HUES6 (cell line): Measurements from ENCODE around the gene CST9.
"Not testable (repeated sequence)": the region's sequence is repeated elsewhere in the genome, so short reads cannot be mapped to it uniquely, and the experiment has no call there.

Experiments used
- H3K27ac ChIP-seq: 2 replicates; pipeline ENCODE4 v1.7.0; 2013; ENCODE audit warnings: low read depth, mild to moderate bottlenecking, low read length, inconsistent platforms
- H3K27me3 ChIP-seq: 2 replicates; pipeline ENCODE4 v1.6.1; 2013; ENCODE audit warnings: low read length; ENCODE audit not compliant: control insufficient read depth, insufficient read depth
- H3K36me3 ChIP-seq: 2 replicates; pipeline ENCODE4 v1.6.1; 2013; ENCODE audit warnings: low read length; ENCODE audit not compliant: control insufficient read depth, insufficient read depth
- H3K4me1 ChIP-seq: 2 replicates; pipeline ENCODE4 v1.6.1; 2013; ENCODE audit warnings: low read length; ENCODE audit not compliant: control insufficient read depth, insufficient read depth
- H3K4me3 ChIP-seq: 2 replicates; pipeline ENCODE4 v1.5.1; 2013; ENCODE audit warnings: low read depth, low read length
- H3K9ac ChIP-seq: one replicate; pipeline ENCODE4 v1.6.1; 2013; ENCODE audit warnings: mild to moderate bottlenecking, low read length
- H3K9me3 ChIP-seq: 2 replicates; pipeline ENCODE4 v1.6.1; 2013; ENCODE audit warnings: low read depth, low read length; ENCODE audit not compliant: control insufficient read depth, insufficient read depth

Gene CST9

GRCh38 chr20:23622401-23622800, 16.7 kb upstream of the CST9 start:
- peaks cover 19% of the 10 kb centered on the region for H3K4me1 ChIP-seq
- not testable (repeated sequence) for H3K27ac ChIP-seq, H3K27me3 ChIP-seq, H3K9ac ChIP-seq, H3K4me3 ChIP-seq, H3K36me3 ChIP-seq, H3K9me3 ChIP-seq

- H3K4me1 ChIP-seq = peaks cover 14% of the 10 kb centered on the region
- not testable (repeated sequence) for H3K9me3 ChIP-seq, H3K4me3 ChIP-seq, H3K36me3 ChIP-seq, H3K27ac ChIP-seq, H3K27me3 ChIP-seq, H3K9ac ChIP-seq
Observed at GRCh38 chr20:23620670-23621386, 15.1 kb upstream of the CST9 start.

DNA sequence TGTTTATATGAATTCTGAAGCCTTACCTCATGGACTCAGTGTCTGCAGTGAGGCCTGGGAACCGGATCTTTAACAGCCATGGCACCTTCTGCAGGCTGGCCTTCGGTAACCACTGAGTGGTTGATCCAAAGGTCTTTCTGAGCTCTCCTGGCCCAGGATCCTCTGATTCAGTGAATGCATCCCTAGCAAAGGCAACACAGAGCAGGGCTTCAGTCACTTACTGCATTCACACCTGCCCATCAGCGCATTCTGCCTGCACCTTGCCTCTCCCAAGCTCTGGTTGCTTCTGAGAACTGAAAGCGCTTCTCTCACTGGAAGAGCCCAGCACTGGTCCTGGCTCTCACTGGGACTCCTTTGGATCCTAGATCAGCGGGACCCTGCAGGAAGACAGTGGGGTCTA, 8.4 kb upstream of the CST9 start:
- Histone ChIP-seq H3K9ac (no peak overlapping the region), H3K36me3 (no peaks in the 10 kb centered on the region), H3K4me3 (no peak overlapping the region), H3K27me3 (no peaks in the 10 kb centered on the region), H3K9me3 (no peaks in the 10 kb centered on the region), H3K4me1 (peaks cover 3% of the 10 kb centered on the region; the same call in 1 of the 2 replicates), H3K27ac (no peak overlapping the region)

DNA sequence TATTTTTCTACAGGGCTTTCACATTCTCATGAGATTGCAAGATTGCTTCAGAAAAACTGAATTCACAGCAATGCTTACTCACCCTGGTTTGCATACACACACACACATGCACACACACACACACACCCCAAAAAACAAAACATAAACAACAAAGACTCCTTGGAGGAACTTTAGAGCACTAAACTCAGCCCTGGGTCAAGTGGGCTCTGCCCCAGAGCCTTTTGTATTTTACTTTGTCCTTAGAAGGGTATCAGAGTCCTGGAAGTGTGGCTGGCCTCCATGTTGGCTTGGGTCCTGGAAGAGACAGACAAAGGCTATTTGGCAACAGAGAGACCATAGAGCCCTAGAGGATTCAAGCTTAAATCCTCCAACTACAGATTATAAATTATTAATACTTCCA, 8.0 kb upstream of the CST9 start:
- H3K27ac ChIP-seq = no peak overlapping the region
- H3K9ac ChIP-seq = no peak overlapping the region
- H3K9me3 ChIP-seq = no peaks in the 10 kb centered on the region
- H3K27me3 ChIP-seq = no peaks in the 10 kb centered on the region
- H3K36me3 ChIP-seq = no peaks in the 10 kb centered on the region
- H3K4me3 ChIP-seq = no peak overlapping the region
- H3K4me1 ChIP-seq = peaks cover 6% of the 10 kb centered on the region

- Histone ChIP-seq H3K36me3 (no peaks in the 10 kb centered on the region), H3K27me3 (no peaks in the 10 kb centered on the region), H3K4me1 (peaks cover 13% of the 10 kb centered on the region), H3K4me3 (no peak overlapping the region), H3K27ac (no peak overlapping the region), H3K9me3 (no peaks in the 10 kb centered on the region), H3K9ac (no peak overlapping the region)
Observed at GRCh38 chr20:23612396-23612795, 6.7 kb upstream of the CST9 start.

GRCh38 chr20:23609486-23610109, 3.9 kb upstream of the CST9 start:
- Histone ChIP-seq H3K9me3 (no peaks in the 10 kb centered on the region), H3K4me1 (peaks cover 15% of the 10 kb centered on the region), H3K4me3 (no peak overlapping the region), H3K27me3 (no peaks in the 10 kb centered on the region; the same call in 1 of the 2 replicates), H3K9ac (no peak overlapping the region), H3K36me3 (no peaks in the 10 kb centered on the region), H3K27ac (no peak overlapping the region)

DNA sequence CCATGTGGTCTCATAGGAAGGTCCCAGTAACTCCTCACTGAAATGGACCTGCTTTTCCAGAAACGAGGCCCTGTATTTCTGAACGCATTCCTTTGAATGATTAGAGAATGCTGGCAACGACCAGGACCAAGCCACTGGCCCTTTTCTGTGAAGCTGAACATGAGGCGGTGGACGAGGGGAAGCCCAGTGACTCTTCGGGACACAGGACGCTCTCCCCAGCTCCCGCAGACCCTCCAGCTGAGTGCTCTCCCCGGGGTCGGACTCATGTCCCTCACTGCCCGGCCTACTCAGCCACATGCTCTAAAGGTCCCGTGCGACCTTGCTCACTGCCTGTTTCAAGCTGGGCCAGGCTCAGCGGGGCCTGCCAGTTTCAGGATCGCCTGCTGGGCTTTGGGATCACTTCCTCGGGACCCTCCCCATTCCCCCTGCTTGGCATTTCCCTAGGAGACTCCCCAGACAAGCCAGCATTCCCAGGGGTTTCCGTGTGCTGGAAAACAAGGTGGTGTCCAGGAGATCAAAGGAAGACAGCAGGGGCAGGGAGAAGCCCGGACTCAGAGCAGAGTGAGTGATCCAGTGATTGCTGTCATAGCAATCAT, 2.6 kb upstream of the CST9 start:
- Histone ChIP-seq H3K27ac (no peak overlapping the region), H3K4me3 (no peak overlapping the region), H3K36me3 (no peaks in the 10 kb centered on the region), H3K4me1 (peaks cover 15% of the 10 kb centered on the region), H3K9ac (no peak overlapping the region), H3K9me3 (no peaks in the 10 kb centered on the region), H3K27me3 (no peaks in the 10 kb centered on the region; the same call in 1 of the 2 replicates)

- H3K9ac ChIP-seq = no peak overlapping the region
- H3K4me3 ChIP-seq = no peak overlapping the region
- H3K27me3 ChIP-seq = no peaks in the 10 kb centered on the region; the same call in 1 of the 2 replicates
- peaks cover 15% of the 10 kb centered on the region for H3K4me1 ChIP-seq
- no peaks in the 10 kb centered on the region for H3K36me3 ChIP-seq
- H3K27ac ChIP-seq = no peak overlapping the region
- no peaks in the 10 kb centered on the region for H3K9me3 ChIP-seq
Observed at GRCh38 chr20:23607497-23608245, 2.0 kb upstream of the CST9 start.

DNA sequence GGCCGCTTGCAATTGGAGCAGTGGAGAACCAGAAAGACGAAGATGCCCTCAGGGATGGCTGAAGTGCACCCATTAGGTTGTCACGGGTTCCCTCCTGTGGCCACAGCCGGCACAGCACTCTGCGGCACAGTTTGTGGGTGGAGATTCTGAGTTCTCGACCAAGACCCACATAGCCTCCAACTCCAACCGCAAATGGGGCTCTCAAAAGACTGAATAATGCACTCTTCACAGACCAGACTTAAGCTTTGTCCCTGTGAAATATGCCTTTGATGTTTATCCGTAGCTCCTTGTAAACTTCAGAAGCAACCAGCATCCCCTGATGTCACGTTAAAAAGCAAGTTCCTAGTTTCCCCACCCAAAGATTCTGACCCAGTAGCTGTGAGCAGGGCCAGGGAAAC, 934 bp upstream of the CST9 start:
- Histone ChIP-seq H3K9me3 (no peaks in the 10 kb centered on the region), H3K4me3 (no peak overlapping the region), H3K27me3 (no peaks in the 10 kb centered on the region; the same call in 1 of the 2 replicates), H3K9ac (no peak overlapping the region), H3K4me1 (peaks cover 15% of the 10 kb centered on the region), H3K27ac (no peak overlapping the region), H3K36me3 (no peaks in the 10 kb centered on the region)

DNA sequence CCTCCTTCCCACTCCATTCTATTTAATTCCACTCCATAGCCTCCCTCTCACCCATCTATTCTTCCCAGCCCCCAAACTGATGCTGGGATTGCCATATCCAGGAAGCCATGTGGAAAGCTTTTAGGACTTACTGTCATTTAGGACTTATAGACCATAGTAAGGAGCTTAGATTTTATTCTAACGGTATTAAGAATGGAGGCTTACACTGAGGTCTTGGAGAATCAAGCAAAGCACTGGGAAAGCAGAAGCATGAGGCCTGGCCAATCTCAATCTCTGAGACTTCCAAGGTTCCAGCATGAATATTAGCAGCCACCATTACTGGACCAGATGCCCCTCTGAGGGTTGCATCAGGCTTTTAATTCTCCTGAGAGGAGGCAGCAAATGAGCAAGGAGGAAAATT, 1.4 kb downstream of the CST9 start:
- no peak overlapping the region for H3K4me3 ChIP-seq
- H3K27ac ChIP-seq = no peak overlapping the region
- H3K4me1 ChIP-seq = peaks cover 12% of the 10 kb centered on the region
- no peak overlapping the region for H3K9ac ChIP-seq
- H3K27me3 ChIP-seq = no peaks in the 10 kb centered on the region; the same call in 1 of the 2 replicates
- H3K36me3 ChIP-seq = no peaks in the 10 kb centered on the region
- H3K9me3 ChIP-seq = no peaks in the 10 kb centered on the region

DNA sequence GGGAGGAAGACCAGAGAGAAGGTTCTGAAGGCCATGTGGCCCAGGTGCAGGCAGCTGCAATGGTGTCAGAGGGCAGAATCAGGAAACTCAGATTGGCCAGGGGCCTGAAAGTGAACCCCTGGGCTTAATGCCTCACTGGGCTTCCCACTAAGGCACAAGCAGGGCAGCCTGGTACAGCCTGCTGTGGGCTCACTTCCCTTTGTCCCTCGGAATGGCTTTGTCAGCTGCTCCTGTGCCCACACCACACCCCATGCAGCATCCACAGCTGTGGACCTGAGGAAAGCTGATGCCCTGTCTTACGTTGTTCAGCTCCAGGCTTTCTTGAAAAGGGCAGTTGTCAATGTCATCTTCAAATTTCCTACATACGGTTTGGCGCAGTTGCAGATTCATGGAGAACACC, 2.4 kb downstream of the CST9 start:
- H3K27ac ChIP-seq = no peak overlapping the region
- peaks cover 6% of the 10 kb centered on the region; the same call in 1 of the 2 replicates for H3K4me1 ChIP-seq
- H3K36me3 ChIP-seq = no peaks in the 10 kb centered on the region
- no peaks in the 10 kb centered on the region; the same call in 1 of the 2 replicates for H3K27me3 ChIP-seq
- no peak overlapping the region for H3K4me3 ChIP-seq
- H3K9ac ChIP-seq = no peak overlapping the region
- H3K9me3 ChIP-seq = no peaks in the 10 kb centered on the region
